ENCODE measurements around the gene FAM200B.
A peak's percentile ranks its signal among the peaks of the same experiment; 100 is the strongest.

The FAM200B gene

DNA sequence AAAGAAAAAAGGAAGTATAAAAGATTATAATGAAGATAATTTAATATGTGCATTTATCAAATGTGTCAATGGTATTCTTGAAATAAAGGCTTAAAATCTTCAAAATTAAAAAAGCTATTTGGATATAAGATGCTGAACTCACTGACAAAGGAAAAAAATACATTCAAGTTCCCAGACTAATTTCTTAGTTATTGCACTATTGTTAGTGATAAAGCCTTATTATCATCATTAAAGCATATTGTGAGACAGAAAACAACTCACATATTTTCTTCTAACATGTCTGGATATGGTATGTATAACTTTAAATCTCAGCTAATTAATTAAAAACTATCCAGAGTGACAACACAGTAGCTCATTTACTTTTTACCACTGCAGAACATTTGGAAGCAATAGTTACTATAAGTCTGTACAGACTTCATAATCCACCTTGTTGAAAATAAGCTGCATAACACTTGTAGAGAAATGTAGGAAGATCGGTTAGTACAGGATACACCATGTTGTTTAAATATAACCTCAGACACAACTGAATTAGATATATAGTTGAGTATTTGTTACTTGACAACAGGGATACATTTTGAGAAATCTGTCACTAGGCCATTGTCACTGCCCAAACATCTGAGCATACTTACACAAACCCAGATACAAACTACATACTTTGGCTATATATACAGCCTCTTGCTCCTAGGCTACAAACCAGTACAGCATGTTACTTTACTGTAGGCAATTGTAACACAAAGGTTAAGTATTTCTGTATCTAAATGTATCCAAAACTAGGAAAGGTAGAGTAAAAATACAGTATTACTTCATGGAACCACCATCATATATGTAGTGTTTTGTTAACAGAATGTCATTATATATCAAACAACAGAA is 12.8 kb upstream of the FAM200B start:
- DNase-seq = no peak

DNA sequence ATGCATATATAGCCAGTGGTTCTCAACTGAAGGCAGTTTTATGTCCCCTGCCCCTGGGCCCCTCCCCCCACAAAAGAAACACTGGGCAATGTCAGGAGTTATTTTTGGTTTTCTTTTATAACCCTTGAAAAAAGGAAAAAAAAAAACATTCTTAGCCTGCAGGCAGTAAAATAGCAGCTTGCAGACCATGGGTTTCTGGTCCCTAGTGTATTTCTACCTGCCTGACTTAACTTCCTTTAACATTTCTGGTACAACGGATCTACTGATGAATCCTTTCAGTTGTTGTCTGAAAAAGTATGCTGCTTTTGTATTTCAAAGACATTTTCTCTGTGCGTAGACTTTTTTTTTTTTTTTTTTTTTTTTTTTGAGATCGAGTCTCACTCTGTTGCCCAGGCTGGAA is 11.1 kb upstream of the FAM200B start:
- DNase-seq = no peak

GRCh38 chr4:15672101-15672500 is 9.5 kb upstream of the FAM200B start:
- no peak for DNase-seq

- DNase-seq = no peak
Observed at GRCh38 chr4:15673337-15673736, 8.3 kb upstream of the FAM200B start.

GRCh38 chr4:15674046-15674445 is 7.6 kb upstream of the FAM200B start:
- DNase-seq = no peak

DNA sequence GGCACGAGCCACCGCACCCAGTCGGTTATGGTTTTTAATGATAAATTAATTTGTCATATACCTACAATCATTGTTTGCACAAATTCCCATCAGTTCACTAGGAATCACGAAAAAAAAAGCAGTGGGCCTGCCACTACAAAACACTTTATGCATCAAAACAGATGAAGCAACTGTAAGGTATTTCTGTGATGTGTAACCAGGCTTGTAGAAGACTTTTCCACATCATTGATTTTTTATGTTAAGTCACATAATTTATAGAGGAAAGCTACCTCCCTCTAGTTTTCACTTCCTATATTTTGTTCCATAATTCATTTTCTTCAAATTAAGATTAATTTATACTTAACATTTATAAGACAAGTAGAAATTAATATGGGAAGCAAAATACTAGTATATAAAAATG is 6.7 kb upstream of the FAM200B start:
- no peak for DNase-seq

GRCh38 chr4:15675356-15675755 is 6.3 kb upstream of the FAM200B start:
- DNase-seq = no peak

DNA sequence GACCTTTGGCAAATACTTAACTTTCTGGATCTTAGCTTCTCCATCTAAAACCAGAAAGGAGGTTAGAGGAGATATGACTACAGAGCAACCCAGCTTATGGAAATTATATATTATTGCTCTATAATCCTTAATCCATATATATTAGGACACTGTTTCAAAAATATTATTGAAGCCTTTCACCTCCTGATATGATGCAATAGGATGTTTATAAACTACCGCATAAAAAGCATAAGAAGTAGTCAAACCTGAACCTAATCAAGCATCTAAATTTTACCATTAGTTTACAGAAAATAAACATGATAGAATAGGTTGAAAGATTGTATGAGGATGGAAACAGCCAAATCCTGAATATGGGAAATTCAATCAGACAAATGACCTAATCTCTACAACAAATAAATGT is 5.6 kb upstream of the FAM200B start:
- no peak for DNase-seq

DNA sequence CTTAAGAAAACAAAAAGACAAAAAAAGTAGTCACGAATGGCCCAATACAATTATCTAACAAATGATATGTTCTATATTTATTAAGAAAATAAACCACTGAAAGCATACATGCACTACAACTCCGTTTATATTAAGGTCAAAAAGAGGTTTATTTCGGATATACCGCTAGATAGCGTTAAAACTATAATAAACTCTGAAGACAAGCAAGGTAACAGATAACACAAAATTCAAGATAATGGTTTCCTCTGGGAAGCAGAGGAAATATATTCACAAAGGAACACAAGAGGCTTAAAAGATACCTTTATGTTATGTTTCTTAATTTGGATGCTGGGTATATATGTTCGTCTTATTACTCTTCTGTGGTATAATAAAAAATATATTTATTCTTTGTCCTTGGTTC is 4.7 kb upstream of the FAM200B start:
- no peak for DNase-seq

DNA sequence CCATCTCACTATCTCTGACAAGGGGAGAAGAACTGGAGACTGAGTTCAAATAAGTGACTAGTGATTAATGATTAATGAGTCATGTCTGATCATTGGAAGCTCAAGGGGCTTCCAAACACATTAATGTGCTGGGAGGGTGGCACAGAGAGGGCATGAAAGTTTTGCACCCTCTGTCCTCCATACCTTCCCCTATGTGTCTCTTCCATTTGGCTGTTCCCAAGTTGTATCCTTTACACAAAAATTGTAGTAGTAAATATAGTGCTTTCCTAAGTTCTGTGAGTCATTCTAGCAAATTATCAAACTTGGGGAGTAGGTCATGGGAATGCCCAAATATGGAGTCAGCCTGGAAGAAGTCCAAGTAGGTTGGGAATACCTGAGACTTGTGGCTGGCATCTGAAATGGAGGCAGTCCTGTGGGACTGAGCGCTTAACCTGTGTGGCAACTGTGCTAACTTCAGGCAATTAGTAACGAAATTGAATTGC is 4.1 kb upstream of the FAM200B start:
- no peak for DNase-seq

- DNase-seq = no peak
Observed at GRCh38 chr4:15681067-15681371, 608 bp upstream of the FAM200B start.

DNA sequence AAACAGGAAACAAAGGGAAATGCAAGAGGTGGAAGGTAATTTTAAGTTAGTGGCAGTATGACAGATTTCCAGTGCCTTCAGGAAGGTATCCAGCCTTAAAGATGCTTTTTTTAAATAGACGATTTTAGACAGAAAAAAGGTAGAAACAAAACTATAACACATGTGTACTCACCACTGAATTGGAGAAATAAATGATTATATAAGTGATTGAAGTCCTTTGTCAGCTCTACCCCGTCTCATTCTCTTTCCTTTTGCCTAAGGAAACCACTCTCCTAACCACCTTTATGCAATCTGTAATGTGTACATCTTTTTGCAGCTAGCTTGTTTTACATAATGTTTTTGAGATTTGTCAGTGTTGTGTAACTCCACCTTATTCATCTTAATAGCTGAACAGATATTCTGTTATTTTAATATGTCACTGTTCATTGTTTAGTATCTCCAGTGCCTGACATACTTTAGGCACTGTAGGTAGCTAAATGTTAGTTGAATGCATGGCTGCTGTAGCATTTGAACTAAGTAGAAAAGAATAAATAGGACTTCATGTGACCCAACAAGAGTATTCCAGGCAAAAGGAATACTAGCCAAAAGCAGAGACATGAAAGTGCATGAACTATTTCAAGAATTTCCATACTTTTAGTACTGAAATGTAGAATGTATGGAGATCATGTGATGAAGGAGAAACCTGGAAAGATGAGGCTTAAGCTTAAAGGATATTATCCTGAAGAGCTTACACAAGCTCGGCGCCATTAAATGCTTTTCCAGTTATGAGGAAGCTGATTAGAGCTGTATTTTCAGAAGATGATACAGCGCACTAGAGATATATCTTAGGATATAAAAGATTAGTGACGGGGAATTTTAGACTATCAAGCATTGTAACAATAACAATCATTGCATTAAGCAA is 865 bp downstream of the FAM200B start:
- peak; percentile 32 for DNase-seq

- DNase-seq = no peak
Observed at GRCh38 chr4:15683143-15683495, 1.5 kb downstream of the FAM200B start.

DNA sequence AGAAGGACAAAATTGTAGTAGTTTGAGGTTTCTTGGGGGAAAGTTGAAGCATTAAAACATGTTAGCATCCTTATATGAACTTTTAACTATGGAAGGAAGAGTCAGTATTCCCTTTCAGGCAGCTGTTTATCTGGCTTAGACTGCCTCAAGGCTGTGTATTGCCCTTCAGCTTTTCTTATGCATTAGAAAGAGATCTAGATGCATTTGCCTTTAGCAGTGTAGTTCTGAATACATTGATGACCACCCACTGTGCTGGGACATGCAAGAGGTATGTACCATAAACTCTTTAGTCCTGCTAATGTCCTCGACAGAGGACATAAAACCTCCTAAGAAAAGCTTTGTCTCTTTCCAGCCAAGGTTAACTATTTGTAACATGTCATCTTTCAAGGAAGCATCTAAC is 2.9 kb downstream of the FAM200B start:
- DNase-seq = no peak

DNA sequence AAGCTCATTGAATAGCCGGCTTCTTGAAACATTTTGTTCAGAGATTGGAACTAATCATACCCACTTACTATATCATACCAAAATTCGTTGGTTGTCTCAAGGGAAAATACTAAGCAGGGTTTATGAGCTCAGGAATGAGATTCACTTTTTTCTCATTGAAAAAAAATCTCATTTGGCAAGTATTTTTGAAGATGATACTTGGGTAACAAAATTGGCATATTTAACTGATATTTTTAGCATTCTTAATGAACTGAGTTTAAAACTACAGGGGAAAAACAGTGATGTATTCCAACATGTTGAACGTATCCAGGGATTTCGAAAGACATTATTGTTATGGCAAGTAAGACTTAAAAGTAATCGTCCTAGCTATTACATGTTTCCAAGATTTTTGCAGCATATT is 6.4 kb downstream of the FAM200B start:
- no peak for DNase-seq

- DNase-seq = peak; percentile 77
Observed at GRCh38 chr4:15689540-15689939, 7.9 kb downstream of the FAM200B start.

GRCh38 chr4:15690020-15690809 is 8.6 kb downstream of the FAM200B start:
- DNase-seq = peak; percentile 83

DNA sequence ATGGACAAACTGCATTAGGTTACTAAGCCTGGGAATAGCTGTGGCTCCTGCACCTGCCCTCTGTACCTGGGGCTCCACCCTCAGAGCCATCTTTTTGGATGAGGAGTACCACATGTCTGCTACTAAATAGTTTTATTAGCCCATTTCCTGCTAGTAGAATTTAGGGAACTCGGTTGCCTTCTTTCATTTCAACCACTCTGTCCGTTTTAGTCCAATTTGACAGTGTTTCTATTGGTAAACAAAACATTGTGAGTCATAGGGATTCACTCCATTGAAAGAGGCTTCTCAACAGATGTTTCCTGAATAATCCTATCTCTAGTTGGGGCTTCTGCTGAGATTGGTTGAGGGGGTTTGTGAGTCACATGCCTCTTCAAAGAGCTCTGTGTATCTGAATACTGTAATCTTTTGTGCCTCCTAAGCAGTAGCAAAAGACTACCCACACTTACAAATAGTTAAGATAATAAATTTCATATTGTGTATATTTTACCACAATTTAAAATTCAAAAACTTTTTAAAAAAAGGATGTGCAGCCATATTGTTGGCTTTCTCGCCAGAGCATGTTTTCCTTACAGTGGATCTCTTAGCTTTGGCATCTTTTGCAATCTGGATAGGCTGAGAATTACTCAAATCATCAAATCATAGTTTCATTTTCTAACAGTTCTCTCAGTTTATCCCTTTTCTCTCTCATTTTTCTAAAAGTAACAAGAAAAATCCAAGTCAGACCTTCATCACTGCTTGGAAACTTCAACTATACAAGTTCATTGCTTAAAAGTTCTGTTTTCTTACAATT is 9.9 kb downstream of the FAM200B start:
- DNase-seq = peak; percentile 61

- no peak for DNase-seq
Observed at GRCh38 chr4:15692602-15693001, 11.0 kb downstream of the FAM200B start.

GRCh38 chr4:15694431-15694830 is 12.8 kb downstream of the FAM200B start:
- no peak for DNase-seq

DNA sequence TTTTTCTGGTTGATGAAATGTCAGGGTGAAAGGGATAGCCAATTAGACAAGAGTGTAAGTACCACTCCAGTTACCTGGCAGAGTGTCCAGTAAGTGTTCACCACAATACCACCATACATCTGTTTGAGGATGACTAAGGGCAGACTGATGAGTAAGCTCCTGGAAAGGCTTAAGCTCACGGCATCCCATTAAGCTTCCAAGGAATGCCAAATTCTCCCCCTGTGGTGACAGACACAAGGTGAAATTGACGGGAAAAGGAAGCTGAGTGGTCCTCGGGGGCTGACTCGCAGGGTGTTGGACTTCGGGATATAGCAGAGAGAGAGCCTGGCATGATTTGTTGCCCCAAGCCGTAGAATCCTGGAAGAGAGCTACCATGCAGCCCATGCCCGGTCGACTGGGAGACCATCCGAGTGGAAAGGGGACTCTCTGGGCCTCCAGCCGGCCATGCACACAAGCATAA is 13.6 kb downstream of the FAM200B start:
- DNase-seq = no peak

- no peak for DNase-seq
Observed at GRCh38 chr4:15695729-15696128, 14.1 kb downstream of the FAM200B start.

Measured in suppressor macrophage treated with lipopolysaccharide for 4 hours (primary cell).